Sigmoid colon (tissue), 4 donors: ENCODE data around the gene TBC1D19.

ENCODE experiments used
- CTCF ChIP-seq, 4 experiments: fragments of 450-650 bp in 3 of 4; fragments of 200-600 bp in 1 of 4; IDR thresholded peaks; one replicate each; pipeline ENCODE4 v1.5.1; 2016 to 2019; ENCODE audit warnings: antibody characterized with exemption in 4 of 4, mild to moderate bottlenecking in 3 of 4, moderate library complexity in 2 of 4
- EP300 ChIP-seq, 4 donors: sonication (generic); formaldehyde crosslinking; IDR thresholded peaks; one replicate each; pipeline ENCODE4 v1.6.1; 2017; ENCODE audit warnings: antibody characterized with exemption in 4 of 4
- POLR2A ChIP-seq, 2 donors: fragments of 450-650 bp; IDR thresholded peaks; one replicate each; pipeline ENCODE4 v1.6.1; 2016; ENCODE audit warnings: antibody characterized with exemption in 2 of 2, mild to moderate bottlenecking in 2 of 2, moderate library complexity in 2 of 2
- POLR2AphosphoS5 ChIP-seq, 4 donors: sonication (generic); formaldehyde crosslinking; IDR thresholded peaks; one replicate each; pipeline ENCODE4 v1.6.1; 2017; ENCODE audit warnings: antibody characterized with exemption in 4 of 4

- TF ChIP-seq CTCF (IDR thresholded peaks at IDR 0.05) = no peak
- TF ChIP-seq POLR2A (IDR thresholded peaks at IDR 0.05) = no peak
- TF ChIP-seq POLR2AphosphoS5 (IDR thresholded peaks at IDR 0.05) = no peak
- no peak for TF ChIP-seq EP300 (IDR thresholded peaks at IDR 0.05)
These were observed 167.1 kb downstream of the TBC1D19 start for GRCh38 chr4:26751004-26751403.
